Activated B cell treated with CpG ODN at 0.5 μM for 24 hours (primary cell): ENCODE results near the gene HNRNPA0. TPM values are rescaled to one million over a fixed set of nuclear protein-coding genes. Genes with fewer than 3 reads are reported as not detected.

Experiments used
- ATAC-seq: fragments of 200-7000 bp; cut with Tn5 transposase; one replicate; pipeline ENCODE4 v1.10.0; 2021; ENCODE audit warnings: low read depth, mild to moderate bottlenecking, moderate library complexity
- CTCF ChIA-PET: fragments of 350-600 bp; sonication (Branson Sonifier 250); formaldehyde crosslinking; loops from one replicate; lab custom pipeline; 2021; ENCODE audit warnings: antibody characterized with exemption; lab: Charles Lee
- POLR2A ChIA-PET: fragments of 350-600 bp; sonication (Branson Sonifier 250); formaldehyde crosslinking; loops from one replicate; lab custom pipeline; 2021; ENCODE audit warnings: antibody characterized with exemption; lab: Charles Lee
- DNase-seq: peaks from one replicate; pipeline ENCODE4 v3.0.0; 2022
- H3K27ac Mint-ChIP-seq: one replicate; pipeline ENCODE4 v1.8.0; 2020; ENCODE audit warnings: mixed read lengths
- H3K27me3 Mint-ChIP-seq: one replicate; pipeline ENCODE4 v1.8.0; 2021; ENCODE audit warnings: mixed read lengths
- H3K36me3 Mint-ChIP-seq: one replicate; pipeline ENCODE4 v1.8.0; 2021; ENCODE audit warnings: low read depth, mixed read lengths
- H3K4me1 Mint-ChIP-seq: one replicate; pipeline ENCODE4 v1.8.0; 2021; ENCODE audit warnings: mixed read lengths
- H3K4me3 Mint-ChIP-seq: one replicate; pipeline ENCODE4 v1.8.0; 2020; ENCODE audit warnings: mild to moderate bottlenecking, mixed read lengths
- H3K9me3 Mint-ChIP-seq: one replicate; pipeline ENCODE4 v1.8.0; 2020; ENCODE audit warnings: mixed read lengths
- intact Hi-C: fragments of 100-400 bp; cut with micrococcal nuclease; formaldehyde crosslinking; loops from one replicate; pipeline ENCODE4 v1.15.1; 2024
- total RNA-seq: library from RNA; stranded (reverse); gene quantifications from 2 replicates; pipeline ENCODE4 v1.2.3, GENCODE V29; 2022
- TF ChIP-seq, protein P1 (sequence below): fragments of 200-600 bp; IDR thresholded peaks from one replicate; pipeline ENCODE4 v1.8.0; 2022; ENCODE audit warnings: antibody characterized with exemption, mild to moderate bottlenecking

The HNRNPA0 gene
- total RNA-seq, 1 donor from 2014 or later: 31.2 TPM

DNA sequence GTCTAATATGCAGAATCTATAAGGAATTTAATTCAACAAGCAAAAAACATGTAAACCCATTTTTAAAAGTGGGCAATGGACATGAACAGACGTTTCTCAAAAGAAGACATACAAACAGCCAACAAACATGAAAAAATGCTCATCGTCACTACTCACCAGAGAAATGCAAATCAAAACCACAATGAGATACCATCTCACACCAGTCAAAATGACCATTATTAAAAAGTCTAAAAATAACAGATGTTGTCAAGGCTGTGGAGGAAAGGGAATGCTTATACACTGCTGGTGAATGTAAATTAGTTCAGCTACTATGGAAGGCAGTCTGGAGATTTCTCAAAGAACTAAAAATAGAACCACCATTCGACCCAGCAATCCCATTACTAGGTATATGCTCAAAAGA lies 15.2 kb downstream of the HNRNPA0 start:
- ChIA-PET CTCF (interaction anchor here (5.5 kb wide), 1 partner anchor 78 kb away, joined by 80 read pairs; no protein-coding TSS in a partner anchor), POLR2A (no interaction called here)
- Mint-ChIP-seq H3K36me3 (no peaks in the 10 kb centered on the region), H3K27ac (no peak overlapping the region), H3K4me1 (peaks cover 4% of the 10 kb centered on the region), H3K27me3 (no peaks in the 10 kb centered on the region), H3K9me3 (peaks cover 4% of the 10 kb centered on the region), H3K4me3 (no peak overlapping the region)
- TF ChIP-seq, protein P1, sequence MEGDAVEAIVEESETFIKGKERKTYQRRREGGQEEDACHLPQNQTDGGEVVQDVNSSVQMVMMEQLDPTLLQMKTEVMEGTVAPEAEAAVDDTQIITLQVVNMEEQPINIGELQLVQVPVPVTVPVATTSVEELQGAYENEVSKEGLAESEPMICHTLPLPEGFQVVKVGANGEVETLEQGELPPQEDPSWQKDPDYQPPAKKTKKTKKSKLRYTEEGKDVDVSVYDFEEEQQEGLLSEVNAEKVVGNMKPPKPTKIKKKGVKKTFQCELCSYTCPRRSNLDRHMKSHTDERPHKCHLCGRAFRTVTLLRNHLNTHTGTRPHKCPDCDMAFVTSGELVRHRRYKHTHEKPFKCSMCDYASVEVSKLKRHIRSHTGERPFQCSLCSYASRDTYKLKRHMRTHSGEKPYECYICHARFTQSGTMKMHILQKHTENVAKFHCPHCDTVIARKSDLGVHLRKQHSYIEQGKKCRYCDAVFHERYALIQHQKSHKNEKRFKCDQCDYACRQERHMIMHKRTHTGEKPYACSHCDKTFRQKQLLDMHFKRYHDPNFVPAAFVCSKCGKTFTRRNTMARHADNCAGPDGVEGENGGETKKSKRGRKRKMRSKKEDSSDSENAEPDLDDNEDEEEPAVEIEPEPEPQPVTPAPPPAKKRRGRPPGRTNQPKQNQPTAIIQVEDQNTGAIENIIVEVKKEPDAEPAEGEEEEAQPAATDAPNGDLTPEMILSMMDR: no peak
- DNase-seq: no peak
- ATAC-seq: no peak
- intact Hi-C loops: no loop called here

GRCh38 chr5:137737349-137738131 lies 16.6 kb downstream of the HNRNPA0 start:
- DNase-seq: no peak
- TF ChIP-seq, protein P1: no peak
- no peaks in the 10 kb centered on the region for H3K36me3 Mint-ChIP-seq
- intact Hi-C loops: no loop called here
- H3K4me1 Mint-ChIP-seq: no peaks in the 10 kb centered on the region
- H3K9me3 Mint-ChIP-seq: peaks cover 4% of the 10 kb centered on the region
- peaks cover 2% of the 10 kb centered on the region for H3K27me3 Mint-ChIP-seq
- H3K27ac Mint-ChIP-seq: no peak overlapping the region
- POLR2A ChIA-PET: interaction anchor here (2.2 kb wide), 1 partner anchor 16 kb away, joined by 13 read pairs; the partner anchor contains the start of gene HNRNPA0
- CTCF ChIA-PET: interaction anchor here (1.0 to 1.9 kb wide), 3 partner anchors 55 to 108 kb away, joined by 3 to 13 read pairs (median 3); no protein-coding TSS in a partner anchor
- H3K4me3 Mint-ChIP-seq: no peak overlapping the region
- no peak for ATAC-seq

GRCh38 chr5:137736496-137736895 lies 17.7 kb downstream of the HNRNPA0 start:
- ChIA-PET CTCF (interaction anchor here (1.0 to 1.9 kb wide), 3 partner anchors 54 to 107 kb away, joined by 3 to 13 read pairs (median 3); no protein-coding TSS in a partner anchor), POLR2A (interaction anchor here (0.6 to 2.2 kb wide), 3 partner anchors 10 to 297 kb away, joined by 3 to 13 read pairs (median 3); partner anchors contain the start of gene HNRNPA0)
- intact Hi-C loops: no loop called here
- no peak overlapping the region for H3K4me3 Mint-ChIP-seq
- H3K27ac Mint-ChIP-seq: no peak overlapping the region
- TF ChIP-seq, protein P1: no peak
- no peak for DNase-seq
- H3K36me3 Mint-ChIP-seq: no peaks in the 10 kb centered on the region
- ATAC-seq: no peak
- peaks cover 2% of the 10 kb centered on the region for H3K27me3 Mint-ChIP-seq
- peaks cover 4% of the 10 kb centered on the region for H3K9me3 Mint-ChIP-seq
- H3K4me1 Mint-ChIP-seq: no peaks in the 10 kb centered on the region

DNA sequence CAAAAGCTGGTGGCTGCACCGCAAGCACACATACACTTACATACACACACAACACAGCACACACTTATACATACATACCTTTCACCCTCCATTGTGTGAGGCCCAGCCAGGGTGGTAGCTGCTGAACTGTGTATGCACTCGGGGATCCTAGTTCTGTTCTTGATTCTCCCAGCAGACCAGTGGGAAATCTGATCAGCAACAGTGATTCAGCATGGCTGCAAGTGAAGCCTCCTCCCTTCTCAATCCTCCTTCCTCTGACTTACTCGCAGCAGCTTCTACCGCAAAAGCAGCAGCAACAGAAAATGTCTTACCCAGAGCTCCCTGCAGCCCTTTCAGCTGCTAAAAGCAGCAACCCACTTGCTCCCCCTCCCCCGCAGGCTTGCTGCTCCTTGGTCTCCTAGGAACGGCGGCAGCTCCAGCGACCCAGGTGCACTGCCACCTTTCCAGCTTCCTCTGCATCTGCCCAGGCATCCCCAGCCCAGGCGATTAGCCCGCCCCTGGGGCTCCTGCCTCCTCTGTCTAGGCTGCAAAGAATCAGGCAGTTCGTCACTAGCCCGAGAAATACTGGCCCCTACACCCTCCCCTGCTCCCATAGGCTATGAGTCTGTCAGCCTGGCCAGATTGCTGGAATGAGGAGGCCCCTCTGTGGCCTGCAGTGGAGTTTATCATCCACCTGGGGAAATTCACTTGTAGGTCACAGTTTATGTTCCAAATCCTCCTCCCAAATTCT lies 18.4 kb downstream of the HNRNPA0 start, which contains the start of gene KLHL3:
KLHL3 (minus strand) TSS at position 535 of the 730 bp plus-strand sequence; CDS start at position 92, 443 bp downstream.
- H3K27me3 Mint-ChIP-seq: peaks cover 2% of the 10 kb centered on the region
- POLR2A ChIA-PET: interaction anchor here (0.6 to 2.2 kb wide), 3 partner anchors 11 to 298 kb away, joined by 3 to 13 read pairs (median 3); partner anchors contain the start of gene HNRNPA0
- intact Hi-C loops: no loop called here

More for the DNA sequence above, 18.4 kb downstream of the HNRNPA0 start, which contains the start of gene KLHL3:
- TF ChIP-seq, protein P1: no peak
- ATAC-seq (peak; percentile 47), DNase-seq (peak; percentile 15)
- H3K36me3 Mint-ChIP-seq: no peaks in the 10 kb centered on the region
- peaks cover 4% of the 10 kb centered on the region for H3K9me3 Mint-ChIP-seq
- no peak within 1 kb of the TSS for H3K27ac Mint-ChIP-seq
- H3K4me1 Mint-ChIP-seq: no peaks in the 10 kb centered on the region
- CTCF ChIA-PET: interaction anchor here (1.0 to 1.9 kb wide), 3 partner anchors 16 to 75 kb away, joined by 3 to 13 read pairs (median 6); no protein-coding TSS in a partner anchor
- H3K4me3 Mint-ChIP-seq: no peak within 1 kb of the TSS
